Motor neuron (in vitro differentiated cells): ENCODE data around the gene TMEM271. TPM values are rescaled to one million over a fixed set of nuclear protein-coding genes. Genes with fewer than 3 reads are reported as not detected.

Source experiments
- ATAC-seq, 8 experiments: fragments of 200-7000 bp; cut with Tn5 transposase; replicated peaks in 6 of 8; 2 replicates each; pipeline ENCODE4 v1.8.0; 2021; ENCODE audit warnings: mild to moderate bottlenecking in 8 of 8, moderate library complexity in 8 of 8
- H3K27ac ChIP-seq, 2 donors: fragments of 250-450 bp; sonication (Bioruptor Pico); 2 replicates each; pipeline ENCODE4 v1.9.0; 2021; ENCODE audit warnings: antibody characterized with exemption in 2 of 2, mild to moderate bottlenecking in 2 of 2, moderate library complexity in 1 of 2
- H3K4me1 ChIP-seq, 2 donors: fragments of 250-450 bp; sonication (Bioruptor Pico); replicated peaks in 1 of 2; 2 replicates each; pipeline ENCODE4 v1.6.1; 2021; ENCODE audit warnings: antibody characterized with exemption in 2 of 2, mild to moderate bottlenecking in 2 of 2, moderate library complexity in 1 of 2
- H3K4me3 ChIP-seq, 5 donors: fragments of 250-450 bp; sonication (Bioruptor Pico); 2 replicates each; pipeline ENCODE4 v1.9.0; 2021; ENCODE audit warnings: antibody characterized with exemption in 5 of 5, mild to moderate bottlenecking in 5 of 5, moderate library complexity in 4 of 5
- WGBS, 10 experiments: fragments of 450-650 bp; shearing (Covaris generic); methylation state at CpG; one replicate each; pipeline ENCODE4 v1.0.0; 2022; 5-methylcytosine and 5-hydroxymethylcytosine counted together
- in situ Hi-C, 9 experiments: fragments of 400-800 bp; cut with MboI; loops; one replicate each; pipeline ENCODE4 v1.15.0; 2021; ENCODE audit warnings: low sequenced_read_pairs in 9 of 9, low pct_unique_long_range_greater_than_20kb in 2 of 9; ENCODE audit not compliant: unreplicated experiment in 9 of 9
- total RNA-seq, 8 experiments: library from RNA; unstranded; fragments of 300-600 nt; gene quantifications; 2 replicates each; pipeline versions ENCODE4 v1.2.3 to v1.2.4, GENCODE V29; 2022

Gene TMEM271
- total RNA-seq, 8 experiments from 2014 or later, result 0.88 to 3.7 (median 2.3) TPM; not detected in 3

DNA sequence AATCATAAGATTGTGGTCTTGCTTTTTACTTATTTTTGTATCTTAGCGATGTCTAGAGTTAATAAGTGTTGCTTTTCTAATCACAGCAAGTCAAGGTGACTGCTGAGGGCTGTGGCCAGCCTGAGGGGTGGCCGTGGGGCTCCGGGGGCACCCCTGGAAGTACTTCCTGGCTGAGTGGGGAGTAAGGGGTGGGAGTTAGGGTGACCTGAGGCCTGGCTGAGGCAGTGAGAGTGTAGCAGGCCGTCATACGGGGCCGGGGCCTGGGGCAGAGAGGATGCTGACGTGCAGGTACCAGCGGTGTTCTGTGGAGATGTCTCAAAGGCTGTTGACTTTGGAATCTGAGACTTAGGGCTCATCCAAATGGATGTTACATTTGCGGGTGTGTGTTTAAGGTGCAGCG is 47.8 kb downstream of the TMEM271 start:
- ATAC-seq, result no peak
- Histone ChIP-seq H3K4me1 (no peaks in the 10 kb centered on the region), H3K27ac (no peak overlapping the region), H3K4me3 (no peak overlapping the region)
- in situ Hi-C loops, result no loop called here
- WGBS, 10 experiments, result 86 to 100% (median 100%) methylated on average over 1 to 5 of the region's 10 CpGs; no CpG with 5 or more reads in 3 of the 10 experiments

- no peaks in the 10 kb centered on the region for H3K4me1 ChIP-seq
- 91 to 100% (median 98%) methylated on average over 1 to 14 of the region's 21 CpGs; no CpG with 5 or more reads in 3 of the 10 experiments for WGBS, 10 experiments
- no peak for ATAC-seq
- in situ Hi-C loops, result no loop called here
- H3K4me3 ChIP-seq, result no peak overlapping the region
- no peak overlapping the region for H3K27ac ChIP-seq
Observed at GRCh38 chr4:526971-527460, 49.1 kb downstream of the TMEM271 start.

DNA sequence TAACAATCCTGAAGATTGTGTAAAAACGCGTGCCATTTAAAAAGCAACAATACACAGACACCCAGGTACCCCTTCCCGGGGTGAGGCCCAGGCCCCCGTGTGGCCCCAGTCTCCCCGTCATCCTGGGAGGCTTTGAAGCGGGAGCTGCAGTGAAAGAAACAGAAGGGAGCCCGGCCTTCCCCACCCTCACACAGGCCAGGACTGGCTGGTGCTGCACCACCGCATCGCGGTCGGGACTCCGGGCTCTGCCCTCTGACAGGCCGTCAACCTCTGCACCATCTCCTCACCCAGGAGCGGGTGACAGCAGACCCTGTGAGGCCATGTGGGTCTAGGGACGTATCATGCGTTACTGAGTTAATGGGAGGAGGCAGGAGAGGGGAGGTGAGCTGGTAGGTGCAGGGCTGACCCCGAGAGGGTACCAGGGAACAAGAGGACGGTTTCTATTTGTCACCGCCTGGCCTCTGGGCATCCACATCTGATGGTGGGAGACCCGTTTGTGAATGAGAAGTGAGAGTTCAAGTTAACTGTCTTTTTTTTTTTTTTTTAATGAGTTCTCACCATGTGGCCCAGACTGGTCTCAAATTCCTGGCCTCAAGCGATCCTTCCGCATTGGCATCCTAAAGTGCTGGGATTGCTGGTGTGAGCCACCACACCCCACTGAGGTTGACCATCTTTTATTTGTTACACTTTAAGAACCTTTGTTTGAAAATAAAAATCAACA is 49.7 kb downstream of the TMEM271 start:
- Histone ChIP-seq H3K27ac (no peak overlapping the region), H3K4me3 (no peak overlapping the region), H3K4me1 (no peaks in the 10 kb centered on the region)
- 80 to 100% (median 93%) methylated on average over 1 to 7 of the region's 22 CpGs; no CpG with 5 or more reads in 1 of the 10 experiments for WGBS, 10 experiments
- in situ Hi-C loops, result no loop called here
- no peak for ATAC-seq

- Histone ChIP-seq H3K4me3 (no peak overlapping the region), H3K4me1 (no peaks in the 10 kb centered on the region), H3K27ac (no peak overlapping the region)
- ATAC-seq, result no peak
- 96 to 100% (median 100%) methylated on average over 1 to 5 of the region's 15 CpGs; no CpG with 5 or more reads in 1 of the 10 experiments for WGBS, 10 experiments
- in situ Hi-C loops, result no loop called here
Observed at GRCh38 chr4:525660-526059, 50.4 kb downstream of the TMEM271 start.

DNA sequence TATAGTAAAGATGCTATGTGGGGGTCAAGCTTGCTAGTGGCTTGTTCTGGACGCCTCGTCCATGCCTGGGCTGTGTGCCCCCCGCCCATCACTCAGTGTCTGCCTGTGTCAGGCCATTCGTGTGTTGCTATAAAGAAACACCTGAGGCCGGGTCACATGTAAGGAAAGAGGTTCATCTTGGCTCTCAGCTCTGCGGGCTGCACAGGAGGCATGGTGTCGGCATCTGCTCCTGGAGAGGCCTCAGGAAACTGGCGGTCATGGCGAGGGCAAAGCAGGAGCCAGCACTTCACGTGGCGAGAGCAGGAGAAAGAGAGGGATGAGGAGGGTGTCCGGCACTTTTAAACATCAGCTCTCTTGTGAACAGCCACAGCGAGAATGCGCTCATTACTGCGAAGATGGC is 51.9 kb downstream of the TMEM271 start:
- H3K4me3 ChIP-seq, result no peak overlapping the region
- no peak overlapping the region for H3K27ac ChIP-seq
- 90 to 100% (median 97%) methylated on average over 1 to 12 of the region's 15 CpGs for WGBS, 10 experiments
- in situ Hi-C loops, result no loop called here
- no peaks in the 10 kb centered on the region for H3K4me1 ChIP-seq
- ATAC-seq, result no peak

Other genes starting within 250 kb of the TMEM271 start
- 10 to 100 TPM; 12.2 to 42.2 (median 29.5) TPM for gene ZNF141, start 238.5 kb downstream of the TMEM271 start, total RNA-seq
- gene ZNF721, start 77.1 kb downstream of the TMEM271 start, total RNA-seq, result 10 to 100 TPM; 22.4 to 71.3 (median 35.9) TPM
- 10 to 100 TPM; 20.4 to 99.5 (median 30.9) TPM for gene PIGG, start 77.1 kb downstream of the TMEM271 start, total RNA-seq
- gene PDE6B, start 49.3 kb upstream of the TMEM271 start, total RNA-seq, result 1 to 10 TPM; 3.8 to 6.4 (median 4.9) TPM
- 100 to 1,000 TPM; 668 to 891 (median 799) TPM for gene ATP5ME, start 98.0 kb upstream of the TMEM271 start, total RNA-seq
- 10 to 100 TPM in 5 of 8 experiments, 1 to 10 TPM in 3; 6.7 to 41.2 (median 16.8) TPM for gene MYL5, start 98.2 kb upstream of the TMEM271 start, total RNA-seq
- 1 to 10 TPM in 1 of 8 experiments, under 1 TPM in 5, not detected in 2; 0.13 to 1.7 (median 0.37) TPM for gene SLC49A3, start 112.9 kb upstream of the TMEM271 start, total RNA-seq
- gene PCGF3, start 129.5 kb upstream of the TMEM271 start, total RNA-seq, result 10 to 100 TPM; 21.8 to 86.9 (median 42.1) TPM
- gene CPLX1, start 249.8 kb upstream of the TMEM271 start, total RNA-seq, result 10 to 100 TPM in 2 of 8 experiments, 1 to 10 TPM in 6; 1.8 to 15.1 (median 5.4) TPM